ENCODE data around the gene GPR65.

DNA sequence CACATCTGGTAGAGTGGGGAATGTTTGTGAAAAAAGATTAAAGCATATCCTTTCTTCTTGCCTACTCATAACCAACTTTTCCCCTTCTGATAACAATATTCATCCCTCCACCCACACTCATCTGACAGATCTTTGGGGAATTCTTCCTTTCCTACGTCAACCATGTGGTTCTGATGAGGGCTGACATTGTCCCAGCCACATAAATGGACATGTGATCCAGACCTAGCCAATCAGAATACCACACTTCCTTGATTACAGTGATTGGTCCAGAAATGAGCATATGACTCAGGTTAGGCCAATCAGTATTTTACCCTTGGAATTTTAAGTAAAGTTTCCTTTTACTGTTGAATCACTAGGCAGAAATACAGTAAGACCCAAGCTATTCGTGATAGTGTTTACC is 58.9 kb downstream of the GPR65 start:
- TF ChIP-seq RAD21 (IDR thresholded peaks at IDR 0.05; ENCODE audit: low read length) (no peak), TEAD4 (IDR thresholded peaks at IDR 0.05; ENCODE audit: borderline replicate concordance, insufficient read depth) (no peak), NRF1 (IDR thresholded peaks at IDR 0.05; ENCODE audit: low read depth, low read length) (no peak), MEF2A (IDR thresholded peaks at IDR 0.05; ENCODE audit: borderline replicate concordance, low read depth) (no peak), RXRA (IDR thresholded peaks at IDR 0.05; ENCODE audit: borderline replicate concordance, low read depth) (no peak), SMC3 (IDR thresholded peaks at IDR 0.05; ENCODE audit: low read depth, low read length) (no peak)
- TF ChIP-seq, protein P1, sequence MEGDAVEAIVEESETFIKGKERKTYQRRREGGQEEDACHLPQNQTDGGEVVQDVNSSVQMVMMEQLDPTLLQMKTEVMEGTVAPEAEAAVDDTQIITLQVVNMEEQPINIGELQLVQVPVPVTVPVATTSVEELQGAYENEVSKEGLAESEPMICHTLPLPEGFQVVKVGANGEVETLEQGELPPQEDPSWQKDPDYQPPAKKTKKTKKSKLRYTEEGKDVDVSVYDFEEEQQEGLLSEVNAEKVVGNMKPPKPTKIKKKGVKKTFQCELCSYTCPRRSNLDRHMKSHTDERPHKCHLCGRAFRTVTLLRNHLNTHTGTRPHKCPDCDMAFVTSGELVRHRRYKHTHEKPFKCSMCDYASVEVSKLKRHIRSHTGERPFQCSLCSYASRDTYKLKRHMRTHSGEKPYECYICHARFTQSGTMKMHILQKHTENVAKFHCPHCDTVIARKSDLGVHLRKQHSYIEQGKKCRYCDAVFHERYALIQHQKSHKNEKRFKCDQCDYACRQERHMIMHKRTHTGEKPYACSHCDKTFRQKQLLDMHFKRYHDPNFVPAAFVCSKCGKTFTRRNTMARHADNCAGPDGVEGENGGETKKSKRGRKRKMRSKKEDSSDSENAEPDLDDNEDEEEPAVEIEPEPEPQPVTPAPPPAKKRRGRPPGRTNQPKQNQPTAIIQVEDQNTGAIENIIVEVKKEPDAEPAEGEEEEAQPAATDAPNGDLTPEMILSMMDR (IDR thresholded peaks at IDR 0.05), result no peak
